Fibroblast of lung (primary cell): ENCODE measurements around the gene ITPR2. TPM values are rescaled to one million over a fixed set of nuclear protein-coding genes. Genes with fewer than 3 reads are reported as not detected.

Source experiments
- DNase-seq, 2 donors: peaks; one replicate each; pipeline versions ENCODE4 v3.0.0 to v3.0.0-alpha.2; 2010; ENCODE audit warnings: low read depth in 2 of 2
- H2AFZ ChIP-seq: 2 replicates; pipeline ENCODE4 v1.5.1; 2012; ENCODE audit warnings: low read length, control low read depth, inconsistent platforms
- H3K27ac ChIP-seq: 2 replicates; pipeline ENCODE4 v1.5.1; 2011; ENCODE audit warnings: low read length, control low read depth; ENCODE audit not compliant: insufficient read depth
- H3K27me3 ChIP-seq: 2 replicates; pipeline ENCODE4 v1.5.1; 2011; ENCODE audit warnings: mild to moderate bottlenecking, low read length; ENCODE audit not compliant: control insufficient read depth, insufficient read depth
- H3K36me3 ChIP-seq: 2 replicates; pipeline ENCODE4 v1.5.1; 2011; ENCODE audit warnings: low read length; ENCODE audit not compliant: control insufficient read depth, insufficient read depth
- H3K4me1 ChIP-seq: 2 replicates; pipeline ENCODE4 v1.5.1; 2011; ENCODE audit warnings: low read length; ENCODE audit not compliant: control insufficient read depth, insufficient read depth; ENCODE audit errors: extremely low read depth
- H3K4me2 ChIP-seq: 2 replicates; pipeline ENCODE4 v1.5.1; 2011; ENCODE audit warnings: low read length, control low read depth; ENCODE audit not compliant: insufficient read depth; ENCODE audit errors: extremely low read depth
- H3K4me3 ChIP-seq, 4 experiments: fragments of 200-600 bp in 1 of 4; sonication (generic) in 1 of 4; replicated peaks in 1 of 4; 2 replicates each; pipeline ENCODE4 v1.5.1; 2011 to 2016; ENCODE audit warnings: low read length in 4 of 4, low read depth in 3 of 4, mild to moderate bottlenecking in 3 of 4, control low read depth in 2 of 4, inconsistent platforms in 1 of 4, mixed read lengths in 1 of 4; ENCODE audit not compliant: insufficient read depth in 1 of 4; ENCODE audit errors: control extremely low read depth in 1 of 4
- H3K79me2 ChIP-seq: 2 replicates; pipeline ENCODE4 v1.5.1; 2012; ENCODE audit warnings: mild to moderate bottlenecking, low read length, inconsistent platforms; ENCODE audit not compliant: control insufficient read depth, insufficient read depth
- H3K9ac ChIP-seq: 2 replicates; pipeline ENCODE4 v1.5.1; 2011; ENCODE audit warnings: mild to moderate bottlenecking, low read length, control low read depth; ENCODE audit not compliant: insufficient read depth
- H3K9me3 ChIP-seq: 2 replicates; pipeline ENCODE4 v1.5.1; 2012; ENCODE audit warnings: low read depth, low read length; ENCODE audit not compliant: control insufficient read depth, insufficient read depth
- H4K20me1 ChIP-seq: 2 replicates; pipeline ENCODE4 v1.5.1; 2011; ENCODE audit warnings: low read length; ENCODE audit not compliant: control insufficient read depth, insufficient read depth; ENCODE audit errors: extremely low read depth
- CTCF ChIP-seq, 2 donors: IDR thresholded peaks in 1 of 2; conservative IDR thresholded peaks in 1 of 2; 1 replicate in 1 of 2; 2 replicates in 1 of 2; pipeline ENCODE4 v1.5.1; 2011 to 2012; ENCODE audit warnings: low read length in 2 of 2, control low read depth in 1 of 2, inconsistent platforms in 1 of 2, low read depth in 1 of 2, mild to moderate bottlenecking in 1 of 2
- EZH2 ChIP-seq: IDR thresholded peaks from 2 replicates; pipeline ENCODE4 v1.5.1; 2012; ENCODE audit warnings: low read length, control low read depth, mild to moderate bottlenecking; ENCODE audit errors: missing control alignments
- polyA plus RNA-seq, 2 donors: library from polyadenylated mRNA; depleted of rRNA in 1 of 2; stranded (reverse) in 1 of 2; unstranded in 1 of 2; fragments of >200 nt; gene quantifications; 2 replicates each; pipeline ENCODE4 v1.2.1, GENCODE V29; 2011 to 2012; ENCODE audit warnings: missing spikeins in 1 of 2
- total RNA-seq: library from RNA; depleted of rRNA; stranded (reverse); fragments of >200 nt; gene quantifications from 2 replicates; pipeline ENCODE4 v1.2.1, GENCODE V29; 2014

ITPR2 gene
- total and polyA plus RNA-seq, 2 donors (not counting 1 experiment from before 2014, with no cell fraction given), result 5.1 to 24.6 TPM

GRCh38 chr12:26309634-26310033, 523.4 kb downstream of the ITPR2 start:
- no peak overlapping the region for H3K27ac ChIP-seq
- no peaks in the 10 kb centered on the region for H3K79me2 ChIP-seq
- no peak overlapping the region for H3K4me3 ChIP-seq
- H2AFZ ChIP-seq, result no peak overlapping the region
- H3K9ac ChIP-seq, result no peak overlapping the region
- H3K4me1 ChIP-seq, result no peaks in the 10 kb centered on the region
- no peaks in the 10 kb centered on the region for H3K27me3 ChIP-seq
- H3K9me3 ChIP-seq, result no peaks in the 10 kb centered on the region
- no peaks in the 10 kb centered on the region for H3K36me3 ChIP-seq
- TF ChIP-seq CTCF (conservative IDR thresholded peaks at IDR 0.05 in 1 of 2, IDR thresholded peaks at IDR 0.05 in 1 of 2; ENCODE audit: low read depth in 1 of 2, low read length in 2 of 2), result no peak
- no peak for TF ChIP-seq EZH2
- DNase-seq, result no peak
- no peaks in the 10 kb centered on the region for H4K20me1 ChIP-seq
- H3K4me2 ChIP-seq, result no peak overlapping the region

DNA sequence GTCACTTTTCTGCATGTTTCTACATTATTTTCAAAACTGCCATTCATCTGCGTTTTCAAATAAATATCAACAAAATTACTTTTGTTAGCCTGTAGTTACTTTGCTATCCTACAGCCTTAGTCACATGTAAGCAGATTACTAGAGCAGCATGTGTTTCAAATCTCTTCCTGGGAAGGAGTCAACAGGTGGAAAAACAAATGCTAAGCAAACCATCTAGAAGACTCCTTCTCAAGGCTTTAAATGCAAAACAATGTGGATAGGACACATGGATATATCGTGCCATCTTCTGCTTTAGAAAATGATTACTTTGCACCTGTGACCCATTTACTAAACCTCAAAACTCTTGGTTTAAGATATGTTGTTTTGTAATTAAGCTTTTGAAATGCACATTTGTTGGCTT, 528.7 kb downstream of the ITPR2 start:
- no peaks in the 10 kb centered on the region for H3K36me3 ChIP-seq
- no peak overlapping the region for H3K27ac ChIP-seq
- TF ChIP-seq EZH2 (no peak), CTCF (conservative IDR thresholded peaks at IDR 0.05 in 1 of 2, IDR thresholded peaks at IDR 0.05 in 1 of 2; ENCODE audit: low read depth in 1 of 2, low read length in 2 of 2) (no peak)
- no peak overlapping the region for H2AFZ ChIP-seq
- H3K9me3 ChIP-seq, result no peaks in the 10 kb centered on the region
- no peaks in the 10 kb centered on the region for H3K4me1 ChIP-seq
- no peaks in the 10 kb centered on the region for H3K27me3 ChIP-seq
- no peak for DNase-seq
- no peak overlapping the region for H3K4me3 ChIP-seq
- H3K79me2 ChIP-seq, result no peaks in the 10 kb centered on the region
- H3K9ac ChIP-seq, result no peak overlapping the region
- no peaks in the 10 kb centered on the region for H4K20me1 ChIP-seq
- H3K4me2 ChIP-seq, result no peak overlapping the region

GRCh38 chr12:26303418-26303817, 529.6 kb downstream of the ITPR2 start:
- no peak overlapping the region for H2AFZ ChIP-seq
- H3K36me3 ChIP-seq, result no peaks in the 10 kb centered on the region
- H3K27me3 ChIP-seq, result no peaks in the 10 kb centered on the region
- no peak overlapping the region for H3K4me2 ChIP-seq
- H3K9ac ChIP-seq, result no peak overlapping the region
- H3K79me2 ChIP-seq, result no peaks in the 10 kb centered on the region
- H3K9me3 ChIP-seq, result no peaks in the 10 kb centered on the region
- no peak overlapping the region for H3K4me3 ChIP-seq
- no peaks in the 10 kb centered on the region for H4K20me1 ChIP-seq
- DNase-seq, result no peak
- TF ChIP-seq EZH2, result no peak
- TF ChIP-seq CTCF (conservative IDR thresholded peaks at IDR 0.05 in 1 of 2, IDR thresholded peaks at IDR 0.05 in 1 of 2; ENCODE audit: low read depth in 1 of 2, low read length in 2 of 2), result no peak
- H3K4me1 ChIP-seq, result peaks cover 3% of the 10 kb centered on the region
- no peak overlapping the region for H3K27ac ChIP-seq
